Measurements from ENCODE around the gene EZR.
"Not testable (repeated sequence)": the region's sequence is repeated elsewhere in the genome, so short reads cannot be mapped to it uniquely, and the experiment has no call there.

Gene EZR

DNA sequence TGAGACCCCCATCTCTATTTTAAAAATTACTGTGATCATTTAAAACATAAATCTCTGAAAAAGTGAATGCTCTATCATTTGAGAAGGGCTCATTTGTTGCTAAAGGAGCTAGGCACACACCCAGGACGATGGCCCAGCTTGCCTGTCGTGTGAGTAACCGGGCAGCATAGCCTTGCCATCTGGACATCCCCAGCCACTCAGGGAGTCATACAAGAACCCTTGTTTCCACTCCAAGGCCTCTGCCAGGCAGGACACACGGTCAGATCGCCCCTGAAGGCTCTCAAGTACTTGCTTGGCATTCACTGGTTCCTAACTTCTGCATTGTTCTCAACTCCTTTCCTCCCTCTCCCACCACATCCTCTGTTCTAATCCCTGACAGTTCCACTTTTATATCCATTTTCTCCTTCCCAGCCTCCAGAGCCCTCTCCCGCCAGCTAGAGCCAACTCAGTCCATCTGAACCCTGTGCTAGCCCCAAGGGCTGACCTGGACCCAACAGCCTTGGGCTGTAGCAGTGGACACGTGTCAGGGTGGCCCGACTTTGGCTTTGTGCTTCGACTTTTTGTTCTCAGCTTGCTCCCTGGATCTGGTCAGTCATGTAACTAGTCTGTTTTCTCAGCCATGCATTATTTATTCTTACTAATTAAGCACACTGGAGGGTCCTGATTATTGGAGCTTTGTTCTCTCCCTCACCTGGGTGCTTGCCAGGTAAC lies 15.7 kb upstream of the EZR start:
- TF ChIP-seq SPI1 (IDR thresholded peaks at IDR 0.05; ENCODE audit: low read depth, low read length), result no peak
- TF ChIP-seq POLR2A (IDR thresholded peaks at IDR 0.05; ENCODE audit: low read depth, low read length), result no peak
- no peak for TF ChIP-seq POLR2AphosphoS5 (IDR thresholded peaks at IDR 0.05; ENCODE audit: low read depth, low read length)
- no peak for TF ChIP-seq TAF1 (IDR thresholded peaks at IDR 0.05; ENCODE audit: low read depth, low read length)
- TF ChIP-seq POU2F2 (IDR thresholded peaks at IDR 0.05; ENCODE audit: low read depth, low read length), result no peak
- no peak for TF ChIP-seq PAX5 (IDR thresholded peaks at IDR 0.05; ENCODE audit: insufficient read depth, low read length, severe bottlenecking)
- FAIRE-seq (no peak), DNase-seq (ENCODE audit: insufficient read length, low spot score) (no peak)

DNA sequence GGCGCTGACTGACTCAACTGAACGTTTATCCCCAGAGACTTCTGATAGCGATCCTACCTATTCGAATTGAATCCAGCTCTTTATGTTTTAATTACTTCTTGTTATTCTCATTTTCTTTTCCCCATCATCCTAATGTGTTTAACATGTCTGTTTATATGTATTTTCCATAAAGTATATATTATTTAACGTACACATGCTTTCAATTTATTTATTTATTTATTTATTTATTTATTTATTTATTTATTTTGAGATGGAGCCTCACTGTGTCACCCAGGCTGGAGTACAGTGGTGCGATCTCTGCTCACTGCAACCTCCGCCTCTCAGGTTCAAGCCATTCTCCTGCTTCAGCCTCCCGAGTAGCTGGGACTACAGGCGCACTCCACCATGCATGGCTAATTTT lies 13.6 kb upstream of the EZR start:
- not testable (repeated sequence) for FAIRE-seq; DNase-seq (ENCODE audit: insufficient read length, low spot score)

DNA sequence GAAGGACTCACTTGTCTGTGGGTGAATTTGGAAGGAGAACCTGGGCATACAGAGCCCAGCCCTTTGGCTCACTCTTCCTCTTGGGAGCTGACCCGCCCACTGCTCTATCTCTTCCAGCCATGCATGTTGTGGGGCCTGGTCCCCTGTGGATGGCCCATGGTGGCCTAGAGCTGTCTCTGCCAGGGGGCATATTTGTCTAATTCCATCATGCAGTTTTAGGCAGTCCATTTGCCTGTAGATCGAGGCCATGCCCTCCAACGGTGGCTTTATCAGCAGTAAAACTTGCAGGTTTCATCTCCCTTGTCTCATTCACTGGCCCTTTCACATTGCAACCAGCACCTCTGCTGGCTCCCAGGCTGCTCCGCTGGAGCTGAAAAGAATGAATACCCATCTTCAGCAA lies 12.9 kb upstream of the EZR start:
- DNase-seq (ENCODE audit: insufficient read length, low spot score), result no peak
- no peak for TF ChIP-seq SPI1 (IDR thresholded peaks at IDR 0.05; ENCODE audit: low read depth, low read length)
- no peak for TF ChIP-seq POLR2A (IDR thresholded peaks at IDR 0.05; ENCODE audit: low read depth, low read length)
- TF ChIP-seq POLR2AphosphoS5 (IDR thresholded peaks at IDR 0.05; ENCODE audit: low read depth, low read length), result no peak
- TF ChIP-seq POU2F2 (IDR thresholded peaks at IDR 0.05; ENCODE audit: low read depth, low read length), result no peak
- TF ChIP-seq PAX5 (IDR thresholded peaks at IDR 0.05; ENCODE audit: insufficient read depth, low read length, severe bottlenecking), result no peak
- no peak for TF ChIP-seq TAF1 (IDR thresholded peaks at IDR 0.05; ENCODE audit: low read depth, low read length)
- no peak for FAIRE-seq

DNA sequence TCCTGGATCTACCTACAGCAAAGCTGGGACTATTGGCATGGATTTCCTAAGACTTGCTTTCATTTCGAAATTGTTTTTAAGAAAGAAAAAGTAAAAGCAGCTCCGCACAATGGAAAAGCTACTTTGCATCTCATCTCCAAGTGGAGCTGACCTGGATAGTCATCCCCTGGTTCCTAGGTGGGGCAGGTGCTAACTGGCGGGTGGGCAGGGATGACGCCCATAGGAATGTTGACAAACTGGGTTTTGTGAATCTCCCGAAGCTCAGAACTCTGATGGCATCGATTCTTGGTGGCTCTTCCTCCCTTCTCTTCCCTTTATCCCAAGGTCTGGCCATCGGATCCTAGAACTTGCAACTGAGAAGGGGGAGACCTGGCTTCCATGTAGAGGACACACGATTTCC lies 12.4 kb upstream of the EZR start:
- TF ChIP-seq POLR2AphosphoS5 (IDR thresholded peaks at IDR 0.05; ENCODE audit: low read depth, low read length), result no peak
- TF ChIP-seq SPI1 (IDR thresholded peaks at IDR 0.05; ENCODE audit: low read depth, low read length), result no peak
- TF ChIP-seq PAX5 (IDR thresholded peaks at IDR 0.05; ENCODE audit: insufficient read depth, low read length, severe bottlenecking), result no peak
- TF ChIP-seq POLR2A (IDR thresholded peaks at IDR 0.05; ENCODE audit: low read depth, low read length), result no peak
- no peak for TF ChIP-seq TAF1 (IDR thresholded peaks at IDR 0.05; ENCODE audit: low read depth, low read length)
- TF ChIP-seq POU2F2 (IDR thresholded peaks at IDR 0.05; ENCODE audit: low read depth, low read length), result no peak
- FAIRE-seq (no peak), DNase-seq (ENCODE audit: insufficient read length, low spot score) (no peak)

- no peak for DNase-seq (ENCODE audit: insufficient read length, low spot score)
- TF ChIP-seq POLR2A (IDR thresholded peaks at IDR 0.05; ENCODE audit: low read depth, low read length), result no peak
- no peak for TF ChIP-seq POLR2AphosphoS5 (IDR thresholded peaks at IDR 0.05; ENCODE audit: low read depth, low read length)
- TF ChIP-seq POU2F2 (IDR thresholded peaks at IDR 0.05; ENCODE audit: low read depth, low read length), result no peak
- no peak for TF ChIP-seq PAX5 (IDR thresholded peaks at IDR 0.05; ENCODE audit: insufficient read depth, low read length, severe bottlenecking)
- no peak for TF ChIP-seq SPI1 (IDR thresholded peaks at IDR 0.05; ENCODE audit: low read depth, low read length)
- no peak for TF ChIP-seq TAF1 (IDR thresholded peaks at IDR 0.05; ENCODE audit: low read depth, low read length)
- FAIRE-seq, result no peak
These were observed 11.6 kb upstream of the EZR start for GRCh38 chr6:158830736-158831135.

DNA sequence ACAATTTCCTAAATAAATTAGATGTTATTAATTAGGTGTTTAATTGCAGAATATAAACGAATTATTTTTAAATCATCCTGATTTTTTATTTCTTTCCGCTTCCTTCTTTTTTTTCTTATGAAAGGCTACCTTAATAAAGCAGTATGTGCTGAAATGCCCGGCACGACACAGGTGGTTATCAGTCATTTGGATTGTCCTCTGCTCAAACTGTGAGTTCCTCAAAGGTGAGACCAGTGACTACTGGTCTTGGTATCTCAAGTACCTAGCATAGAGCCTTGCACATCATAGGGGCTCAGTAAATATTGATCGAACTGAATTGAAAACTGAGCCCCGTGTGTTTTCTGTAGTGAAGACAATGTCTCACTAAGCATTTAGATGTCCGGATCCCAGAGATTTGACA lies 9.6 kb upstream of the EZR start:
- TF ChIP-seq PAX5 (IDR thresholded peaks at IDR 0.05; ENCODE audit: insufficient read depth, low read length, severe bottlenecking) (no peak), POU2F2 (IDR thresholded peaks at IDR 0.05; ENCODE audit: low read depth, low read length) (no peak), POLR2A (IDR thresholded peaks at IDR 0.05; ENCODE audit: low read depth, low read length) (no peak), SPI1 (IDR thresholded peaks at IDR 0.05; ENCODE audit: low read depth, low read length) (no peak)
- FAIRE-seq (no peak), DNase-seq (ENCODE audit: insufficient read length, low spot score) (no peak)

- FAIRE-seq, result peak; percentile 71
- TF ChIP-seq SPI1 (IDR thresholded peaks at IDR 0.05; ENCODE audit: low read depth, low read length) (peak; percentile 44; the same call in 1 of the 2 replicates), POLR2A (IDR thresholded peaks at IDR 0.05; ENCODE audit: low read depth, low read length) (no peak)
- DNase-seq (ENCODE audit: insufficient read length, low spot score), result peak; percentile 6
These were observed 7.8 kb upstream of the EZR start for GRCh38 chr6:158826819-158827501.

DNA sequence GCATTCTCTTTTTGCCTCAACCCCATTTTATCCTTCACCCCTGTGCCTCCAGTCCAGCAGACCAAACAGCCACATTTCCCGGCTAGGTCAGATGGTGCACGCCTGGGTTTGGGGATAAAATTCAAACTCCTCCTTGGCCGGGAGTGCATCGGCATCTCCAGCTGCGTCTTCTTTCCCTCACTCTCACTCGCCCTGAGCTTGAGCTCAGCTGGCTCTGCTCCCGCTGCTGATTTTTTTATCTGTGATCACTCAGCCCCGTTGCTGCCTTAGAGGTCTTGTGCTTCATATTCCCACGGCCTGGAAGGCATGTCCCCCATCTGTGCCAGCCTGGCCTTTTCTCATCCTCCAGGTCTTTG lies 6.8 kb upstream of the EZR start:
- FAIRE-seq (no peak), DNase-seq (ENCODE audit: insufficient read length, low spot score) (no peak)
- no peak for TF ChIP-seq POLR2AphosphoS5 (IDR thresholded peaks at IDR 0.05; ENCODE audit: low read depth, low read length)
- TF ChIP-seq SPI1 (IDR thresholded peaks at IDR 0.05; ENCODE audit: low read depth, low read length), result no peak
- TF ChIP-seq POU2F2 (IDR thresholded peaks at IDR 0.05; ENCODE audit: low read depth, low read length), result no peak
- TF ChIP-seq PAX5 (IDR thresholded peaks at IDR 0.05; ENCODE audit: insufficient read depth, low read length, severe bottlenecking), result no peak
- TF ChIP-seq POLR2A (IDR thresholded peaks at IDR 0.05; ENCODE audit: low read depth, low read length), result no peak
- no peak for TF ChIP-seq TAF1 (IDR thresholded peaks at IDR 0.05; ENCODE audit: low read depth, low read length)

DNA sequence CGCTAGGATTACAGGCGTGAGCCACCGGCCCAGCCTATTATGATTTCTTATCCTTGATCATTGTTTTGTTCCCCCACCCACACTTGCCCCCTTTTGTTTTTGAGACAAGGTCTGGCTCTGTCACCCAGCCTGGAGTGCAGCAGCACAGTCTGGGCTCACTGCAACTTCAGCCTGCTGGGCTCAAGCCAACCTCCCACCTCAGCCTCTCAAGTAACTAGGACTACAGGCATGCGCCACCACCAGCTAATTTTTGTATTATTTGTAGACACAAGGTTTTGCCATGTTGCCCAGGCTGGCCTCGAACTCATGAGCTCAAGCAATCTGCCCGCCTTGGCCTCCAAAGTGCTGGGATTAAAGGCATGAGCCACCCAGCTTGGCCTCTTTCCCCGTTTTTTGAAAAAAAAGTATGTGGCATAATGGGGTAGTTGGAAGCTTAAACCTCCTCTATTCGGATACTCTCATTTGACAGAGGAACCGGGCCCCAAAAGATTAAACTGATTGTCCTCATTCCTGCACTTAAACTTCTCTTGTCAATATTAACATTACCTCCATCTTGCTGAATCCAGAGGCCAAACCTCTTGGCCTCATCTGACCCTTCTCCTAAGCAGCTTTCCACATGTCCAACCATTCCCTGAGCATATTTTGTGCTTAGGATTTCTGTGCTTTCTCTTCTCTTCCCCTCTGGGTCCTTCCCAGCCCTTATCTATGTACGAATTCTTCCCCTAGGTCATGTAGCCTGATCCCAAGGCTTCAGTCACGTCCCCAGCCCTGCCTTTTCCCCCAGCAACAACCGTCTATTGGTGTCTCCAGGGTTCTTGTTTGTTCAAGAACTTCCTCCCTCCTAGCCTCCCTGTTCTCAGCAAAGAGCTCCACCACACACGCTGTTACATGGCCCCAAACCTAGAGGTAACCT lies 6.1 kb upstream of the EZR start:
- no peak for FAIRE-seq
- TF ChIP-seq POU2F2 (IDR thresholded peaks at IDR 0.05; ENCODE audit: low read depth, low read length), result no peak
- no peak for TF ChIP-seq SPI1 (IDR thresholded peaks at IDR 0.05; ENCODE audit: low read depth, low read length)
- no peak for DNase-seq (ENCODE audit: insufficient read length, low spot score)

GRCh38 chr6:158823616-158824015 lies 4.4 kb upstream of the EZR start:
- not testable (repeated sequence) for FAIRE-seq; DNase-seq (ENCODE audit: insufficient read length, low spot score)
